HepG2 (cell line): ENCODE measurements around the gene TLE7. TPM values are rescaled to one million over a fixed set of nuclear protein-coding genes. Genes with fewer than 3 reads are reported as not detected.

Source experiments
- ATAC-seq: fragments of 200-7000 bp; cut with Tn5 transposase; 3 replicates; pipeline ENCODE4 v1.9.1; 2020; ENCODE audit warnings: mild to moderate bottlenecking, moderate library complexity
- BruUV-seq: library from RNA; stranded (reverse); fragments of 400-500 nt; replicated peaks from 2 replicates; lab custom pipeline; 2021; lab: Mats Ljungman, UMichigan
- CTCF ChIA-PET: fragments of 300-600 bp; formaldehyde crosslinking; extraction: SDS; loops from one replicate; lab custom pipeline; 2021; ENCODE audit warnings: low total read pairs, inconsistent platforms, low intra/inter-chr PET ratio; lab: Yijun Ruan, JAX
- POLR2A ChIA-PET: fragments of 350-600 bp; sonication (Branson Sonifier 250); formaldehyde crosslinking; loops from one replicate; lab custom pipeline; 2020; ENCODE audit warnings: antibody characterized with exemption, inconsistent platforms; lab: Yijun Ruan, JAX
- DNase-seq: peaks from one replicate; pipeline ENCODE4 v3.0.0-alpha.2; 2015; ENCODE audit warnings: low spot score
- FAIRE-seq: peaks from 3 replicates; lab custom pipeline; 2011; peaks lifted over from hg19 to GRCh38; lab: Jason Lieb, UNC
- H2AFZ ChIP-seq: one replicate; pipeline ENCODE4 v1.6.1; 2011; ENCODE audit warnings: low read length, inconsistent platforms
- H3K27ac ChIP-seq: fragments of 300-600 bp; 3 replicates; pipeline ENCODE4 v1.8.0; 2011; ENCODE audit warnings: mixed run types, mild to moderate bottlenecking, mixed read lengths, low read length, inconsistent platforms; ENCODE audit not compliant: insufficient read depth; ENCODE audit errors: extremely low read length
- H3K27me3 ChIP-seq, 2 experiments: fragments of 200-600 bp in 1 of 2; 2 replicates in 1 of 2; 3 replicates in 1 of 2; pipeline versions ENCODE4 v1.6.0 to v1.8.0; 2011; ENCODE audit warnings: low read length in 2 of 2, mild to moderate bottlenecking in 2 of 2, moderate library complexity in 2 of 2, inconsistent platforms in 1 of 2; ENCODE audit not compliant: insufficient read depth in 2 of 2, control insufficient read depth in 1 of 2
- H3K36me3 ChIP-seq, 2 experiments: fragments of 200-600 bp in 1 of 2; replicated peaks in 1 of 2; 2 replicates in 1 of 2; 3 replicates in 1 of 2; pipeline versions ENCODE4 v1.5.1 to v1.8.0; 2011; ENCODE audit warnings: low read length in 2 of 2, inconsistent platforms in 1 of 2; ENCODE audit not compliant: insufficient read depth in 2 of 2, control insufficient read depth in 1 of 2
- H3K4me1 ChIP-seq: 2 replicates; pipeline ENCODE4 v1.5.1; 2012; ENCODE audit warnings: low read length, inconsistent platforms; ENCODE audit not compliant: insufficient read depth
- H3K4me2 ChIP-seq: 2 replicates; pipeline ENCODE4 v1.6.0; 2011; ENCODE audit warnings: low read depth, low read length, inconsistent platforms
- H3K4me3 ChIP-seq, 3 experiments: fragments of 200-600 bp in 1 of 3; sonication (generic), shearing (Covaris generic) in 1 of 3; replicated peaks in 1 of 3; 2 replicates each; pipeline ENCODE4 v1.5.1; 2011 to 2016; ENCODE audit warnings: low read length in 3 of 3, inconsistent platforms in 2 of 3, low read depth in 2 of 3, mild to moderate bottlenecking in 2 of 3, control low read depth in 1 of 3, mixed read lengths in 1 of 3; ENCODE audit not compliant: insufficient read depth in 1 of 3
- H3K79me2 ChIP-seq: one replicate; pipeline ENCODE4 v1.6.1; 2011; ENCODE audit warnings: low read length, inconsistent platforms; ENCODE audit not compliant: insufficient read depth
- H3K9ac ChIP-seq: 2 replicates; pipeline ENCODE4 v1.6.0; 2011; ENCODE audit warnings: mild to moderate bottlenecking, low read depth, low read length, inconsistent platforms; ENCODE audit not compliant: insufficient read depth
- H3K9me3 ChIP-seq: 2 replicates; pipeline ENCODE4 v1.5.1; 2012; ENCODE audit warnings: mild to moderate bottlenecking, low read length
- H4K20me1 ChIP-seq: 2 replicates; pipeline ENCODE4 v1.6.0; 2011; ENCODE audit warnings: inconsistent platforms, mild to moderate bottlenecking, low read length, moderate library complexity; ENCODE audit not compliant: insufficient read depth
- ATF1 ChIP-seq: IDR thresholded peaks from 2 replicates; pipeline ENCODE4 v1.6.1; 2016; ENCODE audit warnings: mild to moderate bottlenecking, control low read depth
- CREB1 ChIP-seq, 2 experiments: fragments of 450-650 bp in 1 of 2; IDR thresholded peaks; 2 replicates each; pipeline ENCODE4 v1.6.1; 2016 to 2017; ENCODE audit warnings: control low read depth in 1 of 2, mild to moderate bottlenecking in 1 of 2, missing compliant biosample characterization in 1 of 2, missing genetic modification characterization in 1 of 2
- DR1 ChIP-seq: sonication (generic); formaldehyde crosslinking; IDR thresholded peaks from 2 replicates; pipeline ENCODE4 v1.8.0; 2021; ENCODE audit warnings: mild to moderate bottlenecking, missing genetic modification reagents, inconsistent platforms
- PHF20 ChIP-seq: sonication (generic); formaldehyde crosslinking; IDR thresholded peaks from 2 replicates; pipeline ENCODE4 v1.5.0; 2020; ENCODE audit warnings: mild to moderate bottlenecking, missing genetic modification reagents
- ZBTB20 ChIP-seq: sonication (generic); formaldehyde crosslinking; IDR thresholded peaks from 2 replicates; pipeline ENCODE4 v1.8.1; 2023; ENCODE audit warnings: missing genetic modification reagents, low read depth, mild to moderate bottlenecking, borderline replicate concordance
- ZFP1 ChIP-seq: IDR thresholded peaks from 2 replicates; pipeline ENCODE4 v1.6.1; 2016
- ZFP41 ChIP-seq: sonication (generic); formaldehyde crosslinking; IDR thresholded peaks from 2 replicates; pipeline ENCODE4 v1.4.0; 2020; ENCODE audit warnings: mild to moderate bottlenecking, missing genetic modification reagents, borderline replicate concordance
- ZNF496 ChIP-seq: sonication (generic); formaldehyde crosslinking; IDR thresholded peaks from 2 replicates; pipeline ENCODE4 v1.8.1; 2023; ENCODE audit warnings: mild to moderate bottlenecking, moderate library complexity, missing genetic modification reagents; ENCODE audit not compliant: insufficient replicate concordance
- ZNF616 ChIP-seq: sonication (generic); formaldehyde crosslinking; IDR thresholded peaks from 2 replicates; pipeline ENCODE4 v1.5.0; 2020; ENCODE audit warnings: low read depth, mild to moderate bottlenecking, missing genetic modification reagents
- WGBS: methylation state at CpG from one replicate; pipeline ENCODE4 v1.1.6; 2017; ENCODE audit warnings: low lambda C conversion rate; 5-methylcytosine and 5-hydroxymethylcytosine counted together
- in situ Hi-C: cut with HindIII; loops from 2 replicates; pipeline ENCODE4 v1.10.0; 2017; ENCODE audit warnings: low pct_unique_long_range_greater_than_20kb; ENCODE audit not compliant: extremely low pct_ligation_motif_present
- intact Hi-C: fragments of 100-400 bp; cut with micrococcal nuclease; formaldehyde crosslinking; loops from one replicate; pipeline ENCODE4 v1.10.0; 2022; ENCODE audit not compliant: unreplicated experiment
- polyA plus RNA-seq, 8 experiments: library from polyadenylated mRNA; depleted of rRNA in 3 of 8; stranded (reverse) in 7 of 8; unstranded in 1 of 8; fragments of >200 nt; fragmentation: Illumina TruSeq in 4 of 8; extraction: Trizol in 4 of 8; gene quantifications; 2 replicates each; pipeline versions ENCODE4 v1.2.1 to v1.2.3, GENCODE V29; 2011 to 2016; ENCODE audit warnings: low read depth in 4 of 8, missing spikeins in 1 of 8, mixed read lengths in 1 of 8; ENCODE audit not compliant: insufficient read depth in 1 of 8
- total RNA-seq, 5 experiments: library from RNA; depleted of rRNA; stranded (reverse); fragments of >200 nt; fragmentation: Illumina TruSeq; extraction: Trizol; gene quantifications; 2 replicates each; pipeline ENCODE4 v1.2.3, GENCODE V29; 2016; ENCODE audit warnings: low read depth in 1 of 5
- TF ChIP-seq, protein P1 (sequence below): sonication (generic); formaldehyde crosslinking; IDR thresholded peaks from 2 replicates; pipeline ENCODE4 v1.4.0; 2020; ENCODE audit warnings: mild to moderate bottlenecking, missing genetic modification reagents
- TF ChIP-seq, protein P2 (sequence below): IDR thresholded peaks from 2 replicates; pipeline ENCODE4 v1.6.1; 2016; ENCODE audit warnings: low read depth, borderline replicate concordance
- TF ChIP-seq, protein P3 (sequence below): IDR thresholded peaks from 2 replicates; pipeline ENCODE4 v1.4.0; 2020; ENCODE audit warnings: mild to moderate bottlenecking, missing genetic modification reagents

Gene TLE7
- total and polyA plus RNA-seq, 2 of the 13 experiments (the other 11 are each of a cell fraction or from before 2014, with no cell fraction given): not detected

DNA sequence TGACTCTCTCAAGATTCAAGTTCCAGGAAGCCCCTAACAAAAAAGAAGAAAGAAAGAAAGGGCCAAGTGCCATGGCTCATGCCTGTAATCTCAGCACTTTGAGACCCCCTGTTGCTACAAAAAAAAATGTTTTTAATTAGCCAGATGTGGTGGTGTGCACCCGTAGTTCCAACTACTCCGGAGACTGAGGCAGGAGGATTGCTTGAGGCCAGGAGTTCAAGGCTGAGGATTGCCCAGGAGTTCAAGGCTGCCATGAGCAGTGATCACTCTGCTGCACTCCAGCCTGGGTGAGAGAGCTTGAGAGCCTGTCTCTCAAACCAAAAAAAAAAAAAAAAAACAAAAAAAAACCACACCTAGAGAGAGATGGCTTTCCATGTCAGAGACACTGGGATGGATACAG lies 18.8 kb downstream of the TLE7 start:
- H3K4me3 ChIP-seq: no peak overlapping the region
- no peak overlapping the region for H2AFZ ChIP-seq
- ChIA-PET POLR2A (no interaction called here), CTCF (interaction anchor here (2.0 kb wide), 1 partner anchor 10 kb away, joined by 23 read pairs; no protein-coding TSS in a partner anchor)
- no peaks in the 10 kb centered on the region for H3K36me3 ChIP-seq
- DNase-seq: no peak
- no peak overlapping the region for H3K9ac ChIP-seq
- BruUV-seq: no TSS peak
- H3K27me3 ChIP-seq: peaks cover 2 to 26% of the 10 kb centered on the region in 2 experiments
- FAIRE-seq: no peak
- no peak for ATAC-seq
- no peaks in the 10 kb centered on the region for H4K20me1 ChIP-seq
- H3K79me2 ChIP-seq: no peaks in the 10 kb centered on the region
- H3K9me3 ChIP-seq: no peaks in the 10 kb centered on the region
- no peak overlapping the region for H3K4me2 ChIP-seq
- in situ Hi-C loops: no loop called here
- H3K27ac ChIP-seq: no peak overlapping the region
- H3K4me1 ChIP-seq: peaks cover 20% of the 10 kb centered on the region
- no peak for TF ChIP-seq ZFP41 (CRISPR knock-in tag)
- TF ChIP-seq PHF20 (CRISPR knock-in tag): no peak
- TF ChIP-seq, protein P1, sequence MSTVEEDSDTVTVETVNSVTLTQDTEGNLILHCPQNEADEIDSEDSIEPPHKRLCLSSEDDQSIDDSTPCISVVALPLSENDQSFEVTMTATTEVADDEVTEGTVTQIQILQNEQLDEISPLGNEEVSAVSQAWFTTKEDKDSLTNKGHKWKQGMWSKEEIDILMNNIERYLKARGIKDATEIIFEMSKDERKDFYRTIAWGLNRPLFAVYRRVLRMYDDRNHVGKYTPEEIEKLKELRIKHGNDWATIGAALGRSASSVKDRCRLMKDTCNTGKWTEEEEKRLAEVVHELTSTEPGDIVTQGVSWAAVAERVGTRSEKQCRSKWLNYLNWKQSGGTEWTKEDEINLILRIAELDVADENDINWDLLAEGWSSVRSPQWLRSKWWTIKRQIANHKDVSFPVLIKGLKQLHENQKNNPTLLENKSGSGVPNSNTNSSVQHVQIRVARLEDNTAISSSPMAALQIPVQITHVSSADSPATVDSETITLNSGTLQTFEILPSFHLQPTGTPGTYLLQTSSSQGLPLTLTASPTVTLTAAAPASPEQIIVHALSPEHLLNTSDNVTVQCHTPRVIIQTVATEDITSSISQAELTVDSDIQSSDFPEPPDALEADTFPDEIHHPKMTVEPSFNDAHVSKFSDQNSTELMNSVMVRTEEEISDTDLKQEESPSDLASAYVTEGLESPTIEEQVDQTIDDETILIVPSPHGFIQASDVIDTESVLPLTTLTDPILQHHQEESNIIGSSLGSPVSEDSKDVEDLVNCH (CRISPR knock-in tag): no peak
- TF ChIP-seq, protein P2, sequence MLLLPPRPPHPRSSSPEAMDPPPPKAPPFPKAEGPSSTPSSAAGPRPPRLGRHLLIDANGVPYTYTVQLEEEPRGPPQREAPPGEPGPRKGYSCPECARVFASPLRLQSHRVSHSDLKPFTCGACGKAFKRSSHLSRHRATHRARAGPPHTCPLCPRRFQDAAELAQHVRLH (CRISPR knock-in tag): no peak
- TF ChIP-seq ZNF496: no peak
- TF ChIP-seq DR1 (CRISPR knock-in tag): no peak
- TF ChIP-seq, protein P3, sequence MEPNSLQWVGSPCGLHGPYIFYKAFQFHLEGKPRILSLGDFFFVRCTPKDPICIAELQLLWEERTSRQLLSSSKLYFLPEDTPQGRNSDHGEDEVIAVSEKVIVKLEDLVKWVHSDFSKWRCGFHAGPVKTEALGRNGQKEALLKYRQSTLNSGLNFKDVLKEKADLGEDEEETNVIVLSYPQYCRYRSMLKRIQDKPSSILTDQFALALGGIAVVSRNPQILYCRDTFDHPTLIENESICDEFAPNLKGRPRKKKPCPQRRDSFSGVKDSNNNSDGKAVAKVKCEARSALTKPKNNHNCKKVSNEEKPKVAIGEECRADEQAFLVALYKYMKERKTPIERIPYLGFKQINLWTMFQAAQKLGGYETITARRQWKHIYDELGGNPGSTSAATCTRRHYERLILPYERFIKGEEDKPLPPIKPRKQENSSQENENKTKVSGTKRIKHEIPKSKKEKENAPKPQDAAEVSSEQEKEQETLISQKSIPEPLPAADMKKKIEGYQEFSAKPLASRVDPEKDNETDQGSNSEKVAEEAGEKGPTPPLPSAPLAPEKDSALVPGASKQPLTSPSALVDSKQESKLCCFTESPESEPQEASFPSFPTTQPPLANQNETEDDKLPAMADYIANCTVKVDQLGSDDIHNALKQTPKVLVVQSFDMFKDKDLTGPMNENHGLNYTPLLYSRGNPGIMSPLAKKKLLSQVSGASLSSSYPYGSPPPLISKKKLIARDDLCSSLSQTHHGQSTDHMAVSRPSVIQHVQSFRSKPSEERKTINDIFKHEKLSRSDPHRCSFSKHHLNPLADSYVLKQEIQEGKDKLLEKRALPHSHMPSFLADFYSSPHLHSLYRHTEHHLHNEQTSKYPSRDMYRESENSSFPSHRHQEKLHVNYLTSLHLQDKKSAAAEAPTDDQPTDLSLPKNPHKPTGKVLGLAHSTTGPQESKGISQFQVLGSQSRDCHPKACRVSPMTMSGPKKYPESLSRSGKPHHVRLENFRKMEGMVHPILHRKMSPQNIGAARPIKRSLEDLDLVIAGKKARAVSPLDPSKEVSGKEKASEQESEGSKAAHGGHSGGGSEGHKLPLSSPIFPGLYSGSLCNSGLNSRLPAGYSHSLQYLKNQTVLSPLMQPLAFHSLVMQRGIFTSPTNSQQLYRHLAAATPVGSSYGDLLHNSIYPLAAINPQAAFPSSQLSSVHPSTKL: no peak
- no peak for TF ChIP-seq ZBTB20 (CRISPR knock-in tag)
- TF ChIP-seq CREB1 (IDR thresholded peaks at IDR 0.05): no peak
- no peak for TF ChIP-seq CREB1 (CRISPR knock-in tag; IDR thresholded peaks at IDR 0.05)
- TF ChIP-seq ZFP1 (CRISPR knock-in tag): no peak
- TF ChIP-seq ZNF616 (CRISPR knock-in tag): no peak
- no peak for TF ChIP-seq ATF1
- TF ChIP-seq, all 625 proteins: peak for 0
- intact Hi-C loops: loop anchor here (10.0 kb wide), 1 partner anchor 192 kb away; no protein-coding TSS in a partner anchor
- 5% methylated on average over 2 of the region's 2 CpGs for WGBS
